Fibroblast of lung (primary cell): ENCODE results near the gene PFKP.

Experiments
- EZH2 ChIP-seq: IDR thresholded peaks from 2 replicates; pipeline ENCODE4 v1.5.1; 2012; ENCODE audit warnings: low read length, control low read depth, mild to moderate bottlenecking; ENCODE audit errors: missing control alignments
- TF ChIP-seq, protein P1 (sequence below), 2 donors: IDR thresholded peaks in 1 of 2; conservative IDR thresholded peaks in 1 of 2; 1 replicate in 1 of 2; 2 replicates in 1 of 2; pipeline ENCODE4 v1.5.1; 2011 to 2012; ENCODE audit warnings: low read length in 2 of 2, control low read depth in 1 of 2, inconsistent platforms in 1 of 2, low read depth in 1 of 2, mild to moderate bottlenecking in 1 of 2

DNA sequence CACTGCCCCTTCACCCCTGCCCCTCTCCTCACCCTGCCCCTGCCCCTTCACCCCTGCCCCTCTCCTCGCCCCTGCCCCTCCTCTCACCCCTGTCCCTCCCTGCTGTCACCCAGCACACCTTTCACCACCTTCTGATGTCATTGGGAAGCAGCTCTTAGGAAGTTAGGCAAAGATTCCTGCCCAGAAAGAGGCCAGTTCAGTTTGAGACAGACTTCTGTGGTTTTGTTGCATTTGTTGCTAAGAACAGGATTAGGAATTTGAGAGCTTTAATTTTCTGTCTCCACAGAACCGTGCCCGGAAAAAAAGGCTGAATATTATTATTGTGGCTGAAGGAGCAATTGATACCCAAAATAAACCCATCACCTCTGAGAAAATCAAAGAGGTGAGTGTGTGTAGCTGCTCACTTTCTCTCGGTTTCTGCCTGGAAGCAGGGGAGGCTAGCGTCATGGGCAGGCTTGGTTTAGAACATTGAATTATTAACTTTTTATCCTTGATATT lies 39.6 kb downstream of the PFKP start:
- TF ChIP-seq, protein P1, sequence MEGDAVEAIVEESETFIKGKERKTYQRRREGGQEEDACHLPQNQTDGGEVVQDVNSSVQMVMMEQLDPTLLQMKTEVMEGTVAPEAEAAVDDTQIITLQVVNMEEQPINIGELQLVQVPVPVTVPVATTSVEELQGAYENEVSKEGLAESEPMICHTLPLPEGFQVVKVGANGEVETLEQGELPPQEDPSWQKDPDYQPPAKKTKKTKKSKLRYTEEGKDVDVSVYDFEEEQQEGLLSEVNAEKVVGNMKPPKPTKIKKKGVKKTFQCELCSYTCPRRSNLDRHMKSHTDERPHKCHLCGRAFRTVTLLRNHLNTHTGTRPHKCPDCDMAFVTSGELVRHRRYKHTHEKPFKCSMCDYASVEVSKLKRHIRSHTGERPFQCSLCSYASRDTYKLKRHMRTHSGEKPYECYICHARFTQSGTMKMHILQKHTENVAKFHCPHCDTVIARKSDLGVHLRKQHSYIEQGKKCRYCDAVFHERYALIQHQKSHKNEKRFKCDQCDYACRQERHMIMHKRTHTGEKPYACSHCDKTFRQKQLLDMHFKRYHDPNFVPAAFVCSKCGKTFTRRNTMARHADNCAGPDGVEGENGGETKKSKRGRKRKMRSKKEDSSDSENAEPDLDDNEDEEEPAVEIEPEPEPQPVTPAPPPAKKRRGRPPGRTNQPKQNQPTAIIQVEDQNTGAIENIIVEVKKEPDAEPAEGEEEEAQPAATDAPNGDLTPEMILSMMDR (conservative IDR thresholded peaks at IDR 0.05 in 1 of 2, IDR thresholded peaks at IDR 0.05 in 1 of 2; ENCODE audit: low read depth in 1 of 2, low read length in 2 of 2) = no peak
- TF ChIP-seq EZH2 = no peak
